GM10248 (cell line): ENCODE measurements around the gene GBF1.

ENCODE experiments used
- CTCF ChIA-PET: fragments of 300-600 bp; sonication (Branson Sonifier 250); formaldehyde crosslinking; extraction: SDS; loops from one replicate; lab custom pipeline; 2021; ENCODE audit warnings: antibody characterized with exemption; lab: Yijun Ruan, JAX
- POLR2A ChIA-PET: fragments of 350-650 bp; sonication (Branson Sonifier 250); formaldehyde crosslinking; extraction: SDS; loops from one replicate; lab custom pipeline; 2020; ENCODE audit warnings: antibody characterized with exemption; lab: Yijun Ruan, JAX
- DNase-seq: peaks from one replicate; pipeline ENCODE4 v3.0.0; 2012; ENCODE audit errors: extremely low spot score
- CTCF ChIP-seq: IDR thresholded peaks from 2 replicates; pipeline ENCODE4 v1.5.1; 2012; ENCODE audit warnings: mild to moderate bottlenecking, low read depth; ENCODE audit errors: extremely low read depth, missing control alignments, control extremely low read depth

GBF1 gene

GRCh38 chr10:102389894-102390293 is 144.6 kb downstream of the GBF1 start:
- DNase-seq = no peak
- POLR2A ChIA-PET = interaction anchor here (0.7 kb wide), 1 partner anchor 13 kb away, joined by 3 read pairs; no protein-coding TSS in a partner anchor
- TF ChIP-seq CTCF = no peak
- CTCF ChIA-PET = interaction anchor here (1.0 to 2.0 kb wide), 4 partner anchors 10 to 159 kb away, joined by 3 to 6 read pairs (median 4); no protein-coding TSS in a partner anchor

- ChIA-PET POLR2A (interaction anchor here (0.6 kb wide), 1 partner anchor 31 kb away, joined by 6 read pairs; no protein-coding TSS in a partner anchor), CTCF (interaction anchor here (0.9 to 9.6 kb wide), 12 partner anchors 8 to 191 kb away, joined by 3 to 213 read pairs (median 13); partner anchors contain the start of genes ELOVL3 and FBXL15)
- no peak for TF ChIP-seq CTCF
- DNase-seq = no peak
Observed at GRCh38 chr10:102392306-102392705, 147.0 kb downstream of the GBF1 start.

GRCh38 chr10:102393411-102394078 is 148.2 kb downstream of the GBF1 start:
- CTCF ChIA-PET = interaction anchor here (0.7 to 9.6 kb wide), 37 partner anchors 9 to 256 kb away, joined by 3 to 213 read pairs (median 5); partner anchors contain the start of genes CUEDC2, ELOVL3, FBXL15 and PSD
- POLR2A ChIA-PET = interaction anchor here (0.6 to 2.2 kb wide), 5 partner anchors 31 to 597 kb away, joined by 3 to 7 read pairs (median 3); partner anchors contain the start of gene GBF1

GRCh38 chr10:102394079-102394800 is 148.9 kb downstream of the GBF1 start:
- CTCF ChIA-PET = interaction anchor here (0.6 to 9.6 kb wide), 36 partner anchors 10 to 256 kb away, joined by 3 to 213 read pairs (median 5); partner anchors contain the start of genes C10orf95, CUEDC2, ELOVL3 and FBXL15

More at GRCh38 chr10:102393411-102394078, 148.2 kb downstream of the GBF1 start:
- no peak for DNase-seq
- peak; percentile 79 for TF ChIP-seq CTCF

GRCh38 chr10:102394801-102395399 is 149.6 kb downstream of the GBF1 start:
- TF ChIP-seq CTCF = no peak
- POLR2A ChIA-PET = interaction anchor here (0.6 to 2.2 kb wide), 4 partner anchors 27 to 219 kb away, joined by 3 to 6 read pairs (median 4); partner anchors contain the start of gene GBF1
- peak; percentile 59 for DNase-seq
- CTCF ChIA-PET = interaction anchor here (0.8 to 9.6 kb wide), 18 partner anchors 10 to 163 kb away, joined by 3 to 213 read pairs (median 12); partner anchors contain the start of genes C10orf95, CUEDC2, ELOVL3 and FBXL15

More at GRCh38 chr10:102394079-102394800, 148.9 kb downstream of the GBF1 start:
- peak; percentile 98 for DNase-seq
- POLR2A ChIA-PET = interaction anchor here (0.6 to 2.2 kb wide), 4 partner anchors 30 to 597 kb away, joined by 3 to 7 read pairs (median 4); partner anchors contain the start of gene GBF1
- TF ChIP-seq CTCF = no peak
